Mesenchymal stem cell (in vitro differentiated cells and primary cell): ENCODE measurements around the gene PEX16.

ENCODE experiments used
- DNase-seq: peaks from one replicate; pipeline ENCODE4 v3.0.0-alpha.2; 2013
- H2AFZ ChIP-seq: one replicate; pipeline ENCODE4 v1.6.1; 2013; ENCODE audit warnings: low read depth, mild to moderate bottlenecking, control low read depth, inconsistent platforms, low read length, moderate library complexity
- H2AK5ac ChIP-seq: 2 replicates; pipeline ENCODE4 v1.6.1; 2013; ENCODE audit warnings: low read length, moderate library complexity, mild to moderate bottlenecking, inconsistent platforms; ENCODE audit not compliant: severe bottlenecking
- H2BK120ac ChIP-seq: one replicate; pipeline ENCODE4 v1.6.1; 2013; ENCODE audit warnings: low read depth, mild to moderate bottlenecking, inconsistent platforms, low read length, moderate library complexity
- H2BK12ac ChIP-seq, 2 experiments: one replicate each; pipeline ENCODE4 v1.6.1; 2013; ENCODE audit warnings: inconsistent platforms in 2 of 2, low read length in 2 of 2, mild to moderate bottlenecking in 2 of 2, moderate library complexity in 2 of 2, control low read depth in 1 of 2
- H2BK15ac ChIP-seq: one replicate; pipeline ENCODE4 v1.6.1; 2013; ENCODE audit warnings: mild to moderate bottlenecking, low read depth, inconsistent platforms; ENCODE audit not compliant: poor library complexity, severe bottlenecking
- H2BK5ac ChIP-seq: 2 replicates; pipeline ENCODE4 v1.6.1; 2013; ENCODE audit warnings: low read depth, mild to moderate bottlenecking, low read length, control low read depth, inconsistent platforms; ENCODE audit not compliant: poor library complexity, severe bottlenecking
- H3K14ac ChIP-seq, 2 experiments: one replicate each; pipeline ENCODE4 v1.6.1; 2013; ENCODE audit warnings: inconsistent platforms in 2 of 2, low read length in 2 of 2, control low read depth in 1 of 2, mild to moderate bottlenecking in 1 of 2, moderate library complexity in 1 of 2
- H3K18ac ChIP-seq, 2 experiments: one replicate each; pipeline ENCODE4 v1.6.1; 2013; ENCODE audit warnings: inconsistent platforms in 2 of 2, low read length in 2 of 2, control low read depth in 1 of 2, low read depth in 1 of 2, mild to moderate bottlenecking in 1 of 2
- H3K23ac ChIP-seq, 2 experiments: one replicate each; pipeline ENCODE4 v1.6.1; 2013; ENCODE audit warnings: inconsistent platforms in 2 of 2, low read length in 2 of 2, mild to moderate bottlenecking in 2 of 2, moderate library complexity in 2 of 2, control low read depth in 1 of 2
- H3K27ac ChIP-seq: 2 replicates; pipeline ENCODE4 v1.5.1; 2013; ENCODE audit warnings: mild to moderate bottlenecking, moderate library complexity, low read length, control low read depth, inconsistent platforms; ENCODE audit not compliant: poor library complexity, severe bottlenecking
- H3K27me3 ChIP-seq, 2 experiments: 2 replicates each; pipeline versions ENCODE4 v1.6.1 to v1.7.0; 2013; ENCODE audit warnings: low read length in 2 of 2, mild to moderate bottlenecking in 2 of 2, moderate library complexity in 2 of 2, control low read depth in 1 of 2, inconsistent platforms in 1 of 2; ENCODE audit not compliant: control insufficient read depth in 1 of 2, insufficient read depth in 1 of 2
- H3K36me3 ChIP-seq, 2 experiments: 2 replicates each; pipeline versions ENCODE4 v1.6.1 to v1.7.0; 2013; ENCODE audit warnings: low read length in 2 of 2, control low read depth in 1 of 2, inconsistent platforms in 1 of 2, low read depth in 1 of 2, mild to moderate bottlenecking in 1 of 2; ENCODE audit not compliant: insufficient read depth in 2 of 2, control insufficient read depth in 1 of 2
- H3K4ac ChIP-seq, 2 experiments: one replicate each; pipeline ENCODE4 v1.6.1; 2013; ENCODE audit warnings: inconsistent platforms in 2 of 2, low read length in 2 of 2, mild to moderate bottlenecking in 2 of 2, moderate library complexity in 2 of 2, control low read depth in 1 of 2, low read depth in 1 of 2
- H3K4me1 ChIP-seq: 2 replicates; pipeline ENCODE4 v1.6.1; 2013; ENCODE audit warnings: low read depth, low read length, control low read depth; ENCODE audit not compliant: control insufficient read depth, insufficient read depth
- H3K4me2 ChIP-seq: 2 replicates; pipeline ENCODE4 v1.6.1; 2013; ENCODE audit warnings: low read length, mild to moderate bottlenecking, inconsistent platforms; ENCODE audit not compliant: poor library complexity, severe bottlenecking
- H3K4me3 ChIP-seq, 2 experiments: 2 replicates each; pipeline versions ENCODE4 v1.5.1 to v1.7.0; 2013; ENCODE audit warnings: low read length in 2 of 2, mild to moderate bottlenecking in 2 of 2, control low read depth in 1 of 2, low read depth in 1 of 2; ENCODE audit not compliant: insufficient read depth in 1 of 2
- H3K79me1 ChIP-seq: replicated peaks from 2 replicates; pipeline ENCODE4 v1.6.1; 2013; ENCODE audit warnings: mild to moderate bottlenecking, control low read depth, low read length, inconsistent platforms; ENCODE audit not compliant: poor library complexity, severe bottlenecking
- H3K9ac ChIP-seq: 2 replicates; pipeline ENCODE4 v1.7.0; 2013; ENCODE audit warnings: mild to moderate bottlenecking, low read length, moderate library complexity
- H3K9me3 ChIP-seq: 2 replicates; pipeline ENCODE4 v1.7.0; 2013; ENCODE audit warnings: mild to moderate bottlenecking, low read length; ENCODE audit not compliant: control insufficient read depth
- H4K8ac ChIP-seq: one replicate; pipeline ENCODE4 v1.6.1; 2013; ENCODE audit warnings: inconsistent platforms, mild to moderate bottlenecking, low read length, moderate library complexity
- H4K91ac ChIP-seq: one replicate; pipeline ENCODE4 v1.6.1; 2013; ENCODE audit warnings: mild to moderate bottlenecking, low read length, inconsistent platforms
- WGBS: methylation state at CpG from one replicate; pipeline ENCODE4 v1.1.7; 2013; ENCODE audit warnings: mixed read lengths; 5-methylcytosine and 5-hydroxymethylcytosine counted together

The PEX16 gene

DNA sequence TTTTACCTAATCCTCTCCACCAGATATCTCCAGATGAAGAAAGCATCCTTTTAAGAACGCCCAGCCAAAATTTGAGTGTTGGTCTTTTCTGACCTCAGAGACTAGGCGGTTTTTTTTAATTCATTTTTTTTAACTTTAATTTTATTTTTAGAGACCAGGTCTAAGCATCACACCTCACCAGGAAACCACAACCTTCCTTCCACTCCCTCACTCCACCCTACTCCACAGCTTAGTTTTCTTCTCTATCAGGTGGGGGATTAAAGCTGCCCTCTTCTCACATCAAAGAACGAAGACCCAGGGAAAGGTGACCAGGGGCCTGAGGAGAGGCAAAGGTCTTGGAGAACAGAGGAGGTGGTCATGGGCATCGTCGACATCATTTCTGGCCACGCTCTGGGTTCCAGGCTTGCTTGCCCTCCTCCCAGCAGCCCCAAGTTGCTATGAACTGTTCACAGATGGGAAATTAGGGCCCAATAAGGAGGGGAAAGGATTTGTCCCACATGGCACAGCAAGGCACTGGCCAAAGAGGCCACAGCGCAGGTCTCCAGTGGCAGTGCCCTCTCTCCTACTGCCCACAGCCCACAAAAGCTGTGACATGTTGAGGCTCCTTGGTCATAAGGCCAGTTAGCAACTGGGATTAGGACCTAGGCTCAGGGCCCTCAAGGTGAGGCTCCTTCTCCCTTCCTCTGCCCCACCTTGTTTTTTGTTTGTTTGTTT, 1.4 kb upstream of the PEX16 start:
- Histone ChIP-seq H2AK5ac (no peak overlapping the region), H4K91ac (no peak overlapping the region), H4K8ac (no peak overlapping the region), H2BK5ac (no peak overlapping the region), H3K14ac (no peak overlapping the region), H2AFZ (peak overlapping the region; percentile 29), H2BK15ac (no peak overlapping the region), H3K18ac (no peak overlapping the region), H3K27ac (no peak overlapping the region), H3K9ac (peak overlapping the region; percentile 99), H3K36me3 (peaks cover 22% of the 10 kb centered on the region in 2 experiments), H3K4me1 (peaks cover 37% of the 10 kb centered on the region), H3K23ac (no peak overlapping the region), H3K4ac (no peak overlapping the region), H3K79me1 (peaks cover 22% of the 10 kb centered on the region), H2BK120ac (no peak overlapping the region), H3K4me2 (peak overlapping the region; percentile 99), H3K4me3 (peak overlapping the region in 1 of 2 experiments; percentile 100), H3K9me3 (no peaks in the 10 kb centered on the region), H3K27me3 (peaks cover 28 to 29% of the 10 kb centered on the region in 2 experiments), H2BK12ac (peak overlapping the region in 1 of 2 experiments; percentile 74)
- DNase-seq: no peak
- WGBS: 83% methylated on average over 6 of the region's 7 CpGs

DNA sequence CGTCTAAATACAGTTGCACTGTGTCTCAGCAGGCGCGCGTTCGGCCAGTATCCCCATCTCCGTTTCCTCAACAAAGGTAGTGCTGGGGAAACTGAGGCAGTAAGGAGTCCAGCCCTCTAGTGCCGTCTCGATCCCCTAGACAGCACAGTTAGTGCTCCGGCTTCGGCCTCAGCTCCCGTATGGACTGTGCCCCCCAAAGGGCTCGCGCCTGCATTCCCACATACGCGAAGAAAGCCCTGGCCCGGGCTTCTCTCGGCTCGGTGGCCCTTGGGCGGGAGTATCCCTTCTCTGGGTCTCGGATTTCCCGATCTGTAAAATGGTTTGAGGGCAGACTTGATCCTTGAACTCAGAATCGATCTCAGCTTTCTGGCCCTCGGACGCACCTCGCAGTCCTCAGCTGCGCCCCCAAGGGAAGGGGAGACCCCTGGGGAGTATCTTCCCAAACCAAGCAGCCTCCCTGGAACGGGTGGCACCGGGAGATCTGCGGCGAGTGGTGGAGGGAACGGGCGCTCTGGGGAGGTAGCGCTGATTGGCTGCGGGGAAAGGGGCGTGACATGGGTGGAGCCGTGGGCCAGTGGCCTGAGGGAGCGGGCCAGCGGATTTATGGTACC, 759 bp upstream of the PEX16 start:
- no peak overlapping the region for H3K23ac ChIP-seq
- WGBS: under 1% methylated on average over 36 of the region's 38 CpGs

DNA sequence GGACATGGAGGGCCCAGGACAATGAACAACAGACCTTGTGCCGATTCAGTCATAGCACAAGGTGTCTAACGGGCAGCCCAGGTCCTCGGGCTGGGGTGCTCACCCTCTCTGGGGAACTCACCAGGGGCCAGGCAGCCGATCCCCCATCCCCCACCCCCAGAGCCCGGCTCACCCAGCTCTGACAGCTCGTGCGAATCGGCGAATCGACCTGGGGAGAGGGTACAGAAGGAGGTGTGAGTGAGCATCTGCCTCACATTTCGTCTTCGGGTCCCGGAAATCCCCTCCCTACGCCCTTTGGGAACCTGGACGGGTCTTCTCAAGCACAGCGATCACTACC, 423 bp downstream of the PEX16 start:
- Histone ChIP-seq H3K4me3 (peak overlapping the region; percentile 85 to 100), H2AK5ac (no peak overlapping the region), H4K91ac (peak overlapping the region; percentile 90), H2BK120ac (no peak overlapping the region), H3K79me1 (peaks cover 30% of the 10 kb centered on the region), H3K9me3 (no peaks in the 10 kb centered on the region), H3K27ac (peak overlapping the region; percentile 65), H2BK15ac (peak overlapping the region; percentile 96), H3K18ac (peak overlapping the region; percentile 79 to 92), H4K8ac (peak overlapping the region; percentile 93), H3K4ac (peak overlapping the region in 1 of 2 experiments; percentile 63), H2BK12ac (no peak overlapping the region), H3K23ac (peak overlapping the region in 1 of 2 experiments; percentile 86), H2AFZ (peak overlapping the region; percentile 62), H3K9ac (peak overlapping the region; percentile 99), H3K4me2 (peak overlapping the region; percentile 71), H3K4me1 (peaks cover 25% of the 10 kb centered on the region), H3K36me3 (peaks cover 37 to 39% of the 10 kb centered on the region in 2 experiments), H3K27me3 (peaks cover 13 to 20% of the 10 kb centered on the region in 2 experiments), H3K14ac (no peak overlapping the region), H2BK5ac (no peak overlapping the region)
- 4% methylated on average over 13 of the region's 16 CpGs for WGBS
- no peak for DNase-seq

More for the DNA sequence above, 759 bp upstream of the PEX16 start:
- Histone ChIP-seq H4K8ac (peak overlapping the region; percentile 78), H3K9me3 (no peaks in the 10 kb centered on the region), H2AK5ac (no peak overlapping the region), H3K4me1 (peaks cover 37% of the 10 kb centered on the region), H3K9ac (peak overlapping the region; percentile 99), H2AFZ (peak overlapping the region; percentile 79), H3K27ac (peak overlapping the region; percentile 65), H3K4ac (peak overlapping the region; percentile 29 to 35), H3K79me1 (peaks cover 28% of the 10 kb centered on the region), H2BK12ac (no peak overlapping the region), H2BK120ac (no peak overlapping the region), H3K18ac (peak overlapping the region in 1 of 2 experiments; percentile 84), H3K4me3 (peak overlapping the region; percentile 71 to 100), H2BK5ac (no peak overlapping the region), H3K14ac (peak overlapping the region in 1 of 2 experiments; percentile 30), H3K27me3 (peaks cover 23 to 24% of the 10 kb centered on the region in 2 experiments), H3K4me2 (peak overlapping the region; percentile 99), H2BK15ac (peak overlapping the region; percentile 85), H4K91ac (peak overlapping the region; percentile 52), H3K36me3 (peaks cover 29% of the 10 kb centered on the region in 2 experiments)
- peak; percentile 84 for DNase-seq

GRCh38 chr11:45915446-45915845, 2.2 kb downstream of the PEX16 start:
- Histone ChIP-seq H3K14ac (no peak overlapping the region), H2AK5ac (no peak overlapping the region), H3K36me3 (peaks cover 52 to 56% of the 10 kb centered on the region in 2 experiments), H3K18ac (no peak overlapping the region), H3K4me2 (no peak overlapping the region), H3K27ac (no peak overlapping the region), H2BK15ac (no peak overlapping the region), H3K27me3 (peaks cover 0 to 2% of the 10 kb centered on the region in 2 experiments), H3K4me3 (no peak overlapping the region), H3K9ac (no peak overlapping the region), H4K91ac (no peak overlapping the region), H3K23ac (no peak overlapping the region), H3K9me3 (no peaks in the 10 kb centered on the region), H2BK12ac (no peak overlapping the region), H2AFZ (no peak overlapping the region), H3K4me1 (peaks cover 16% of the 10 kb centered on the region), H3K79me1 (peaks cover 30% of the 10 kb centered on the region), H2BK5ac (no peak overlapping the region), H3K4ac (no peak overlapping the region), H2BK120ac (no peak overlapping the region), H4K8ac (no peak overlapping the region)
- 87% methylated on average over 13 of the region's 13 CpGs for WGBS
- no peak for DNase-seq
